A549 treated with ZK216348 at 1 μM for 4 hours (cell line): ENCODE results near the gene FHL2. TPM values are rescaled to one million over a fixed set of nuclear protein-coding genes. Genes with fewer than 3 reads are reported as not detected.

Experiments used
- total RNA-seq: library from RNA; stranded (reverse); fragments of 200-300 nt; extraction: Qiagen RNA extraction; gene quantifications from 5 replicates; pipeline ENCODE4 v1.2.3, GENCODE V29; 2022; ENCODE audit warnings: low read depth

The FHL2 gene
- 52.8 to 70.4 TPM (median 67.1 TPM) in 5 replicates for total RNA-seq

GRCh38 chr2:105398336-105399206 lies at the start of gene FHL2:
TSS of gene FHL2 (minus strand) at chr2:105399051. CDS start at chr2:105386516, 12,535 bp downstream.

GRCh38 chr2:105337122-105338019 lies 61.5 kb downstream of the FHL2 start, which contains the start of gene C2orf49:
TSS of gene C2orf49 (plus strand) at chr2:105337540. CDS start at chr2:105337588, 48 bp downstream.

GRCh38 chr2:105329561-105330495 lies 69.0 kb downstream of the FHL2 start, which contains the start of gene TGFBRAP1:
TSS of gene TGFBRAP1 (minus strand) at chr2:105329735. CDS start at chr2:105308301, 21,434 bp downstream.

Other genes with a start within 250 kb of the FHL2 start
- not detected in 5 replicates for gene GPR45, start 157.3 kb downstream of the FHL2 start, total RNA-seq
- 12.6 to 17.5 TPM (median 17.1 TPM) in 5 replicates for gene TGFBRAP1, start 69.3 kb downstream of the FHL2 start, total RNA-seq
- gene C2orf49, start 61.5 kb downstream of the FHL2 start, total RNA-seq = 12.9 to 18.7 TPM (median 13.6 TPM) in 5 replicates